Vagina (tissue), 2 donors: ENCODE measurements around the gene FRMD7. TPM values are rescaled to one million over a fixed set of nuclear protein-coding genes. Genes with fewer than 3 reads are reported as not detected.

Experiments
- DNase-seq, 2 donors: peaks; one replicate each; pipeline ENCODE4 v3.0.0-alpha.2; 2017; ENCODE audit errors: extremely low spot score in 2 of 2
- H3K27ac ChIP-seq: fragments of 200-600 bp; sonication (generic); one replicate; pipeline ENCODE4 v1.5.1; 2019
- H3K27me3 ChIP-seq: fragments of 200-600 bp; sonication (generic); one replicate; pipeline ENCODE4 v1.5.1; 2019
- H3K36me3 ChIP-seq, 2 donors: fragments of 200-600 bp; sonication (generic); one replicate each; pipeline ENCODE4 v1.5.1; 2017 to 2019
- H3K4me1 ChIP-seq: fragments of 200-600 bp; sonication (generic); one replicate; pipeline ENCODE4 v1.5.1; 2019
- H3K4me3 ChIP-seq, 2 donors: fragments of 200-600 bp; sonication (generic); 1 replicate in 1 of 2; 2 replicates in 1 of 2; pipeline ENCODE4 v1.5.1; 2016 to 2019
- H3K9me3 ChIP-seq: fragments of 200-600 bp; sonication (generic); one replicate; pipeline ENCODE4 v1.5.1; 2019
- CTCF ChIP-seq, 3 experiments: fragments of 450-650 bp in 2 of 3; fragments of 200-600 bp in 1 of 3; sonication (generic) in 1 of 3; IDR thresholded peaks; one replicate each; pipeline ENCODE4 v1.5.1; 2017 to 2019; ENCODE audit warnings: antibody characterized with exemption in 3 of 3, mild to moderate bottlenecking in 2 of 3, moderate library complexity in 2 of 3
- POLR2A ChIP-seq, 2 donors: fragments of 450-650 bp; IDR thresholded peaks; one replicate each; pipeline ENCODE4 v1.6.1; 2017; ENCODE audit warnings: antibody characterized with exemption in 2 of 2, mild to moderate bottlenecking in 2 of 2, moderate library complexity in 2 of 2
- POLR2AphosphoS5 ChIP-seq, 2 donors: sonication (generic); formaldehyde crosslinking; IDR thresholded peaks; one replicate each; pipeline ENCODE4 v1.9.0; 2017; ENCODE audit warnings: antibody characterized with exemption in 2 of 2, mild to moderate bottlenecking in 2 of 2, low read depth in 1 of 2; ENCODE audit not compliant: insufficient read depth in 1 of 2
- intact Hi-C: fragments of 100-400 bp; cut with DNase I; formaldehyde crosslinking; loops from one replicate; pipeline ENCODE4 v1.15.1; 2023
- total RNA-seq: library from RNA; depleted of rRNA; stranded (reverse); fragments of >200 nt; gene quantifications from one replicate; pipeline ENCODE4 v1.2.3, GENCODE V29; 2016

Gene FRMD7
- total RNA-seq, 1 donor from 2014 or later = not detected

GRCh38 chrX:132094164-132094563, 33.7 kb downstream of the FRMD7 start:
- H3K27ac ChIP-seq = no peak overlapping the region
- TF ChIP-seq POLR2A (IDR thresholded peaks at IDR 0.05) (no peak), CTCF (IDR thresholded peaks at IDR 0.05) (no peak), POLR2AphosphoS5 (IDR thresholded peaks at IDR 0.05; ENCODE audit: insufficient read depth in 1 of 2, low read depth in 1 of 2) (no peak)
- H3K36me3 ChIP-seq = no peaks in the 10 kb centered on the region
- H3K4me3 ChIP-seq = no peak overlapping the region
- H3K4me1 ChIP-seq = no peaks in the 10 kb centered on the region
- DNase-seq = no peak
- intact Hi-C loops = no loop called here
- no peaks in the 10 kb centered on the region for H3K27me3 ChIP-seq
- no peaks in the 10 kb centered on the region for H3K9me3 ChIP-seq

- intact Hi-C loops = no loop called here
- Histone ChIP-seq H3K36me3 (no peaks in the 10 kb centered on the region), H3K4me3 (no peak overlapping the region), H3K9me3 (no peaks in the 10 kb centered on the region), H3K27me3 (no peaks in the 10 kb centered on the region), H3K27ac (no peak overlapping the region), H3K4me1 (no peaks in the 10 kb centered on the region)
- no peak for DNase-seq
- no peak for TF ChIP-seq POLR2A (IDR thresholded peaks at IDR 0.05)
- no peak for TF ChIP-seq CTCF (IDR thresholded peaks at IDR 0.05)
- no peak for TF ChIP-seq POLR2AphosphoS5 (IDR thresholded peaks at IDR 0.05; ENCODE audit: insufficient read depth in 1 of 2, low read depth in 1 of 2)
Observed at GRCh38 chrX:132093239-132093860, 34.5 kb downstream of the FRMD7 start.

DNA sequence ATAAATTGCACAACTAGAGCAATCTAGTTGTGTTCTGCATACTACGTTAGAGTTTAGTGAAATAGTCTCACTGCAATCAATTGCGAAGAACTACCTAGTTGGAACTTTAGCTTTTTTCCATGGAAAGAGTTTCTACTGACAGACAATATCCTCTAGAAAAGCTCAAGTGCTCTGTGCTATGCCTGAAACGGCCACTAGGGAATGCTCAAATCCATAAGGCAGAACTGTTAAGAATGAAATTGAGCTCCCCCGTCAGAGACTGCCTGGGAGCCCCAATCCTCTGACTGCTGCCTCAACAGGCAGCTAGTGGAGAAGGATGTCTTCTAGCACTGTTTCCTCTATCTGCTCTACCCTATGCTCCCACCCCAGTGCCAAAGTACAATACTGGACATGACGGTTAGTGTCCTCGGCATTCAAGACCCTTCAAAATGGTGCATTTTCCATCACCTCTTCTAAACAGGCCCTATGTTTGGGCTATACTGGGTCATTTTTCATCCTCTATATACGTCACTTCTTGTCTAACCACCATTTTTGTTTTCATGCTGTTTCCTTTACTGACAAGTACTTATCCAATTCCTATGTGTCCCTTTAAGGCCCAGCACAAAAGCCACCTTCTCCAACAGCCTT, 35.3 kb downstream of the FRMD7 start:
- no peaks in the 10 kb centered on the region for H3K4me1 ChIP-seq
- no peak overlapping the region for H3K4me3 ChIP-seq
- TF ChIP-seq CTCF (IDR thresholded peaks at IDR 0.05) (peak; percentile 21 to 41 (median 33)), POLR2AphosphoS5 (IDR thresholded peaks at IDR 0.05; ENCODE audit: insufficient read depth in 1 of 2, low read depth in 1 of 2) (no peak)
- no peaks in the 10 kb centered on the region for H3K27me3 ChIP-seq
- no peak for DNase-seq
- no peaks in the 10 kb centered on the region for H3K36me3 ChIP-seq
- no peak overlapping the region for H3K27ac ChIP-seq
- no peaks in the 10 kb centered on the region for H3K9me3 ChIP-seq
- intact Hi-C loops = no loop called here

- DNase-seq = no peak
- no peak overlapping the region for H3K4me3 ChIP-seq
- no peaks in the 10 kb centered on the region for H3K27me3 ChIP-seq
- TF ChIP-seq CTCF (IDR thresholded peaks at IDR 0.05) (no peak), POLR2AphosphoS5 (IDR thresholded peaks at IDR 0.05; ENCODE audit: insufficient read depth in 1 of 2, low read depth in 1 of 2) (no peak), POLR2A (IDR thresholded peaks at IDR 0.05) (no peak)
- no peaks in the 10 kb centered on the region for H3K36me3 ChIP-seq
- intact Hi-C loops = no loop called here
- H3K4me1 ChIP-seq = no peaks in the 10 kb centered on the region
- H3K27ac ChIP-seq = no peak overlapping the region
- no peaks in the 10 kb centered on the region for H3K9me3 ChIP-seq
Observed at GRCh38 chrX:132090403-132091159, 37.2 kb downstream of the FRMD7 start.

GRCh38 chrX:132088864-132089263, 39.0 kb downstream of the FRMD7 start:
- Histone ChIP-seq H3K36me3 (no peaks in the 10 kb centered on the region), H3K27ac (no peak overlapping the region), H3K4me3 (no peak overlapping the region), H3K4me1 (no peaks in the 10 kb centered on the region), H3K9me3 (no peaks in the 10 kb centered on the region), H3K27me3 (no peaks in the 10 kb centered on the region)
- no peak for TF ChIP-seq POLR2A (IDR thresholded peaks at IDR 0.05)
- no peak for TF ChIP-seq POLR2AphosphoS5 (IDR thresholded peaks at IDR 0.05; ENCODE audit: insufficient read depth in 1 of 2, low read depth in 1 of 2)
- TF ChIP-seq CTCF (IDR thresholded peaks at IDR 0.05) = no peak
- no peak for DNase-seq
- intact Hi-C loops = no loop called here
